Activated naive CD8-positive, alpha-beta T cell treated with anti-CD3 and anti-CD28 coated beads, Interleukin-2, amount 50 U/mL, for 16 hours (primary cell): ENCODE results near the gene RRN3.
"Not testable (repeated sequence)": the region's sequence is repeated elsewhere in the genome, so short reads cannot be mapped to it uniquely, and the experiment has no call there.

ENCODE experiments used
- DNase-seq: peaks from one replicate; pipeline ENCODE4 v3.0.0-alpha.2; 2020; ENCODE audit warnings: low read depth, low spot score

The RRN3 gene

DNA sequence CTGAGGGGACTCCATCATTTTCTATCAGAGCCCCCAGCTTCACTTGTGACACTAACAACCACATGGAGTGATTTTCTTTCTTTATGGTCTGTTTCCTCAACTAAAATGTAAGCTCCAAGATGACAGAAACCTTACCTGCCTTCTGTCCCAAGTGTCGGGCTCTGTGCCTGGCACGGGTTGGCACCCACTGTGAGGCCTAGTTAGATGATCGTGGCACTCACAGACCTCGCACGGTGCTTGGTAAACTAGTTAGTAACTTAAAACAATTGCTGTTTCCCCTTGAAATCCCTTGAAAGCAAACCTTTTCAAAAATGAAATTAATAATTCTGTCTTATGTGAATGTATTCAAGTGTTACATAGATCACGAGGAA is 65.7 kb downstream of the RRN3 start:
- DNase-seq, result not testable (repeated sequence)

DNA sequence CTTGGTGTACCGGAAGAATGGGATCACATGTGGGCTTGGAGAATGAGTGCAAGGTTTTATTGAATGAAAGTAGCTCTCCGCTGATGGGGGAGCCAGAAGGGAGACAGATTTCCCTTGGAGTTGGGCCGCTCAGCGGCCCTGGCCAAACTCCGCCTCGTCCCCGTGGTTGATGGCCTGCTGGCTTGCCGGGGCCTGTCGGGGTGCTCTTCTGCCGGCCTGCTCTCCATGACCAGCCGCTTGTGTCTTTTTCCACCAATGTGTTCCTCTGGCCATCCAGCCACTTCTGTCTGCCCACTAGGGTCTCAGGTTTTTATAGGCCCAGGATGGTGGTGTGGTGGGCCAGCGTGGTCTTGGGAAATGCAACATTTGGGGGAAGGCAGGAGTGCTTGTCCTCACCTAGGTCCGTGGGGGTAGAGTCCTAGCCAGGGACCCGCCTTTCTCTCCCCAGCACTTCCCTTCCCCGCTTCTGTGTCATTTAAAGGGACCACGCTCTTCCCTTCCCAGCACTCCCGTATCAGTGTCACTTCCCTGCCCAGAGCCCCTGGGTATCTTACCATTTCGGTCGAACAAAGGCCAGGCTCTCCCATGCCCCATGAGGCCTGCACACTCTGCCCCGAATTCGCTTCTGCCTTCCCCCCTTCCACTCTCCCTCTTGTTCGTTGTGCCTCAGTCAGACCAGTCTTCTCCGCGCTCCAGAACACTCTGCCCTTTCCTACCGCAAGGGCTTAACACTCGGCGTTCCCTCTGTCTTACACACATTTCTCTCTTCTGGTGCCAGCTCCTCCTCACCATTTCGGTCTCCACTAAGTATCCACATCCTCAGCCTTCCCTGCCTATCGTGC is 66.3 kb downstream of the RRN3 start:
- DNase-seq, result not testable (repeated sequence)

DNA sequence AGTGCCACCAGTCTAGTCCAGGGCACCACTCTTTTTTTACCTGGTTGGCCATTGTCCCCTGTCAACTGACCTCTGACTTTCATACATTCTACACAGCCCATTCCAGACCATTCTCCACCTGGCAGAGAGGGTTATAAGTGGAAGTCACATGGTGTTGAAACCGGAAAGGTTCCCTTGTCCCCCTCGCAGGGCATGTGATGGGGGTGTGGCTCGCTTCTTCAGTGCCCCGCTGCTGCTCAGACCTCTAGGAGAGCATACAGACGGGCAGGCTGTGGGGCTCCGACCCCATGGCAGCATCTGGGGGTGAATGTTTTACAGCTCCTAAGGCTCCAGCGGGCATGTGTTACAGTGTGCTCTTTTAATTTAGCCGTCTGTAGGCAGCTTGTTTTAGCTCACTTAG is 67.0 kb downstream of the RRN3 start:
- not testable (repeated sequence) for DNase-seq

DNA sequence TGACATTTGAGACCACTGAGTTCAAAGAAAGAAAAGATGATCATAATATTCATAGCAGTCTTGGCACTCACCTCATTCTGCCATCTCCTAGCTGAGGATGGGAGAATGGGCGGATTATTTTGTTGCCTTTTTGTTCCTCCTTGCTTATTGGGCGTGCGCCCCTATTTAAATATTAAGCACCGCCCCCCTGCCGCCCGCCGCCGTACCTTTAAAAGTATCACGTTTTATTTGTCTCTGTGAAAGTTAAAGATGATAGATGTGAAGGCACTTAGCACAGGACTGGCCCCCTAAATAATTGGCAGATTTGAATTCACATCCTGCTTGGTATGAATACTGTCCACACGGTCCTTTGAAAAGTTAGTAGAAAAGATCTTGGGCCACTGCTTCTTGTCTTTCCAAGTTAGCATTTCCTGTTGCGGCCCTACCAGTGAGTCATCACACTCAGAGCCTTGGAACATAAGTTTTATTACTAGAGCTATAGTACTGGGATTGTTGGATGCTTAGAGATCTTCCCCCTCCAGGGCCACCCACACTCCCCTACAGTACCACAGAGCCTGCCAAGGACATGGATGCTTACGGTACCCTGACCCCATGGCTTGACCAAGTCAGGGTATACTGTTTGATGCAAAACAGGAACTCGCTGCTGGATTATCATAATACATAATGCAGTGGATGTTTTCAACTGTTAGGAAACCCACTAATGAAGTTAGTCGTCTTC is 68.7 kb downstream of the RRN3 start:
- not testable (repeated sequence) for DNase-seq

DNA sequence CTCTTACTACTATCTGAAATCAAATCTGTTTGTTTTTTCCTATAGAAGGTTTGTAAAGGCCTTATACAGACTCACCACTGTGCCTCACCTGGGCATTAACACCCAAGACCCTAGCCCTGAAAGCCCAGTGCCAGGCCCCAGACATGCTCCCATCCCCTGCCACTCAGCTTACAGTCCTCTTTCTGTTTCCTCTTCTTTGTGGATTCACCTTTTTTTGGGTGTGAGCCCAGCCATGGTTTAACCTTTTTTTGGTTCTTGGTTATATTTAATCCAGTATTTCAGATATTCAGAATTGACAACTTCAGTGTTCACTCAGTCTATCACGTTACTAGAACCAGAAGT is 69.2 kb downstream of the RRN3 start:
- not testable (repeated sequence) for DNase-seq

DNA sequence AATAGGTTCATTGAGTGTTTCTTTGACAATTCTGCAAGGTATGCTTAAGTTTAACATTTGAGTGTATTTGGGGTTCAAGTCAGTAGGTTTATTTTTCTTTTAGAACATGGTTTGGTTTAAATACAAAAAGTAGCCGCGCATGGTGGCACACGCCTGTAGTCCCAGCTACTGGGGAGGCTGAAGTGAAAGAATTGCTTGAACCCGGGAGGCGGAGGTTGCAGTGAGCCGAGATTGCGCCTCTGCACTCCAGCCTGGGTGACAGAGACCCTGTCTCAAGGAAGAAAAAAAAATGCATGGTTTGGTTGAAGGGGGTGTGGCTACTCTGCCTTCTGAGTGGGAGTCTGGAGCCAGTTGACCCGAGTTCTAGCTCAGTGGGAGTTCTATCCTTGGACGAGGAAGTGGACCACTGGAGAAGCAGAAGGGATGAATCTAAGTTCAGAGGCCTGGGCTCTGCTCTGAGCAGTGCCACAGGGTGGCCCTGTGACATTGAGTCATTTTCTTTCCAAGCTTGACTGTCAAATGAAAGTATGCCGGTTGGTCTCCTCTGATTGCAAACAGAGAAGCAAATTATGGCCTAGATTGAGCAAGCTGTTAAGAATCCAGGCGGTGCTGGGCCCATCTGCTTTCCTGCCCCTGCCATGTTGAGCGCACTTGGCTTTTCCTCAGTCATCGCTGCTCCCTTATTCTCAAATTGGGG is 70.5 kb downstream of the RRN3 start:
- DNase-seq, result not testable (repeated sequence)

DNA sequence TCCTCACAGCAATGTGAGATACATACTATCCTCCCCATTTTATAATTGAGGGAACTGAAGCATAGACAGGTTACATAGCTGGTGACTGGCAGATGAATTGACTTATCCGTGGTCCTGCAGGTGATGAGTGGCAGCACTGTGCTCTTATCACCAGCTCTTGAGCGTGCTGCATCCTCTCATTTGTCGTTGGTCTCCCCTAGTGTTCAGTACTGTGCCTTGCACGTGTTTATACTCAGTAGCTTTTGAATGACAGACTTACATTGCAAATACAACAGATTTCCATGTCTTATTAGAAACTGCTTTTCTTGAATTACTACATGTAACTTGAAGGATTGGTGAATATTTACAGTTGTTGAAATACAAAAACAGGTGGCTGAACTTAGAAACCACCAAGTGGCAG is 71.9 kb downstream of the RRN3 start:
- not testable (repeated sequence) for DNase-seq

DNA sequence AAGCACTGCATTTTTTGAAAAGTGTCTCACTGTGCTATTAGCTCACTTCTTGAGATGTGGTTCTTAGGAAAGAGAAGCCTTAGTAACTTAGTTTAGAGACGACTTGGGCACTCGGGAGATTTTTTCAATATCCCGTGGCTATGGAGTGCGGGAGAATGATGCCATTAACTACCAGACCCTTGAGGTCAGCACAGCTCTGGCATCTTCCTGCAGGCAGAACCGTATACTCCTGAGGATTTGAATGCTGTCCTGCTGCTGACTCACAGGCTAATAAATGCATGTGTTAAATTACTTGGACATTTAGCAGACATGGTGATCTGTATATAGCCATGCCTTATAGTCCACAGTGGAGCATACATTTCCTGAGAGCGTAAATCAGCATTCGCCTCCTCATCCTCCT is 72.6 kb downstream of the RRN3 start:
- DNase-seq, result not testable (repeated sequence)

DNA sequence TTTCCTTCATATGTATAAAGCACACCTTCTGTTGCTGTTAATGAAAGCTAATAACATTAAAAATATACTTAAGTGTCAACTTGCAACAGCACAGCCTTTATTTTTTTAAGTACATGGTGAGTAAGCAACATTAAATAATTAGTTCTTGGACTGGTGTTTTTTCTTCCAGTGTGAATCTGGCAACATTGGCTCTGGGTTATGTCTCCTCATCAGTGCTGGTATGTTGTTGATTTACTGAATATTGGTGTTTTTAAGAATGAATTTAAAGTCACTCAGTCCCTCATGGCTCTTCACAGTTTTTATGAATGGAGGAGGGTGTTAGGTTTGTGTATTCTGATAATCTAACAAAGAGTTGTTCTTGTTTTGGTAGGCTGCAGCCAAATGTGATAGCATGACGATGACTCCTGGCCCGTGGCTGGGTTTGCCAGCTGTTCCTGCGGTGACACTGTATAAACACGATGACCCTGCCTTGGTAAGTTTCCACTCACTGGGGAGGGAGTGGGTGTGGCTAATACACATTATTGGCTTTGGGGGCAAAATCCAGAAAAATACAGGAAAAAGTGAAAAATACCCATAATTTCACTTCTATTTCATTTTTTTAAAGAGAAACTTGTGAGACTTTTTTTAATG is 77.0 kb downstream of the RRN3 start:
- DNase-seq, result not testable (repeated sequence)

DNA sequence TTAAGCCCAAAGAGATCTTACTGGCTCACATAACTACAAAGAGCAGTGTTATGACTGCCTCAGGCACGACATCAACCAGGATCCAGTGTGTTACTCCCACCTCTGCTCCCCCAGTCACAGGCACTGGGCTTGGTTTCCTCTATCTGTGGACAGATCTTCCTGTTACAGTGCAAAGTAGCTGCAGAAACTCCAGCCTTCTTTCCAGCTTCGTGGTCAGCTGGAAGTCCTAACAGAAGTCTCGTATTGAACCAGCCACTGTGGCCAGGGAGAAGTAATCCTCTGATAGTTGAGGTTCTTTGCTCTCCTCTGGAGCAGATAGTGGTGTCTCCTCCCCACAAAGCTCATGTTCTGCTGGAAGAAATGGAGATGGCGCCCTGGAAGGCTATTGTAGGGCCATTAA is 77.7 kb downstream of the RRN3 start:
- not testable (repeated sequence) for DNase-seq

DNA sequence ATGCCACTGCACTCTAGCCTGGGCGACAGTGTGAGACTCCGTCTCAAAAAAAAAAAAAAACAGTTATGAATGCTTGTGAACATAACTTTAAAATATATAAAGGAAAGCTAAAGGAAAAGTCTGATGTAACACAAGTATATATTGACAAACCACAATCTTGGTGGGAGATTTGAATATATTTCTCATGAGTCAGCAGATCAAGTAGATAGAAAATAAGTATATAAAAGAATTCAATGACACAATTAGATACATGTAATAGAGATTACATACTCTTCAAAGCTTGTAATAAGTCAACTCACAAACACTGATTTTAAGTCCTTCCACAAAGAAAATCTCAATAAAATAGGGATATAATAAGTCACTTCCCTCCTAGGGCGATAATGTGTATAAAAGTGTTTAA is 78.4 kb downstream of the RRN3 start:
- DNase-seq, result not testable (repeated sequence)

DNA sequence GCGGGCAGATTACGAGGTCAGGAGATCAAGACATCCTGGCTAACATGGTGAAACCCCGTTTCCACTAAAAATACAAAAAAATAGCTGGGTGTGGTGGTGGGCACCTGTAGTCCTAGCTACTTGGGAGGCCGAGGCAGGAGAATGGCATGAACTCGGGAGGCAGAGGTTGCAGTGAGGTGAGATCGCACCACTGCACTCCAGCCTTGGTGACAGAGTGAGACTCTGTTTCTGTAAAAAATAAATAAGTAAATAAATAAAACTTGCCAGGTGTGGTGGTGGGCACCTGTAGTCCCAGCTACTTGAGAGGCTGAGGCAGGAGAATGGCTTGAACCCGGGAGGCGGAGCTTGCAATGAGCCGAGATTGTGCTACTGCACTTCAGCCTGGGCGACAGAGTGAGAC is 81.1 kb downstream of the RRN3 start:
- not testable (repeated sequence) for DNase-seq
